ENCODE data around the gene CSMD2.

GRCh38 chr1:33576821-33577599 is 588.0 kb downstream of the CSMD2 start:
- TF ChIP-seq CTCF (IDR thresholded peaks at IDR 0.05) = no peak
- TF ChIP-seq POLR2A (IDR thresholded peaks at IDR 0.05) = no peak

Data from sigmoid colon (tissue), 3 donors.